Activated T-cell treated with anti-CD3 and anti-CD28 coated beads, Interleukin-2, amount 50 U/mL, for 4 hours (primary cell): ENCODE data around the gene WIZ. TPM values are rescaled to one million over a fixed set of nuclear protein-coding genes. Genes with fewer than 3 reads are reported as not detected.

ENCODE experiments used
- ATAC-seq, 2 donors: fragments of 200-7000 bp; cut with Tn5 transposase; one replicate each; pipeline ENCODE4 v1.10.0; 2021
- DNase-seq: peaks from one replicate; pipeline ENCODE4 v3.0.0-alpha.2; 2020
- H3K27me3 Mint-ChIP-seq: one replicate; pipeline ENCODE4 v1.8.0; 2021; ENCODE audit warnings: low read depth, mixed read lengths
- H3K36me3 Mint-ChIP-seq: one replicate; pipeline ENCODE4 v1.8.0; 2022; ENCODE audit warnings: mixed read lengths; ENCODE audit not compliant: insufficient read depth
- H3K4me1 Mint-ChIP-seq: one replicate; pipeline ENCODE4 v1.8.0; 2021; ENCODE audit warnings: low read depth, mixed read lengths
- H3K4me3 Mint-ChIP-seq: one replicate; pipeline ENCODE4 v1.8.0; 2021; ENCODE audit warnings: mild to moderate bottlenecking, moderate library complexity, mixed read lengths
- H3K9me3 Mint-ChIP-seq: one replicate; pipeline ENCODE4 v1.8.0; 2021; ENCODE audit warnings: mixed read lengths
- total RNA-seq, 3 donors: library from RNA; stranded (reverse); gene quantifications; one replicate each; pipeline ENCODE4 v1.2.1, GENCODE V29; 2021

Gene WIZ
- total RNA-seq, 3 donors from 2014 or later: 50.5 to 54.4 (median 53.8) TPM

- Mint-ChIP-seq H3K9me3 (no peaks in the 10 kb centered on the region), H3K27me3 (no peaks in the 10 kb centered on the region), H3K36me3 (no peaks in the 10 kb centered on the region), H3K4me1 (peaks cover 46% of the 10 kb centered on the region), H3K4me3 (peak within 1 kb of the TSS; percentile 99)
- DNase-seq: peak; percentile 97
- ATAC-seq: peak; percentile 89 to 90
Measured at GRCh38 chr19:15379083-15379998, 70.4 kb downstream of the WIZ start, which contains the start of gene AKAP8. AKAP8 (minus strand) TSS chr19:15379787; CDS start chr19:15379731, 56 bp downstream.

- peaks cover 46% of the 10 kb centered on the region for H3K4me1 Mint-ChIP-seq
- H3K36me3 Mint-ChIP-seq: no peaks in the 10 kb centered on the region
- DNase-seq (peak; percentile 36), ATAC-seq (peak; percentile 11 to 12)
- no peaks in the 10 kb centered on the region for H3K9me3 Mint-ChIP-seq
- H3K27me3 Mint-ChIP-seq: no peaks in the 10 kb centered on the region
- peak overlapping the region; percentile 99 for H3K4me3 Mint-ChIP-seq
Measured at GRCh38 chr19:15378534-15379082, 71.1 kb downstream of the WIZ start.

- peaks cover 17% of the 10 kb centered on the region for H3K36me3 Mint-ChIP-seq
Measured at GRCh38 chr19:15374796-15375440, 74.8 kb downstream of the WIZ start.

GRCh38 chr19:15374105-15374651 lies 75.6 kb downstream of the WIZ start:
- H3K27me3 Mint-ChIP-seq: no peaks in the 10 kb centered on the region
- no peak overlapping the region for H3K4me3 Mint-ChIP-seq
- H3K9me3 Mint-ChIP-seq: no peaks in the 10 kb centered on the region
- DNase-seq: no peak
- H3K4me1 Mint-ChIP-seq: peaks cover 32% of the 10 kb centered on the region
- ATAC-seq: no peak
- peaks cover 17% of the 10 kb centered on the region for H3K36me3 Mint-ChIP-seq

More at GRCh38 chr19:15374796-15375440, 74.8 kb downstream of the WIZ start:
- H3K27me3 Mint-ChIP-seq: no peaks in the 10 kb centered on the region
- no peak overlapping the region for H3K4me3 Mint-ChIP-seq
- ATAC-seq (no peak), DNase-seq (no peak)
- H3K4me1 Mint-ChIP-seq: peaks cover 32% of the 10 kb centered on the region
- H3K9me3 Mint-ChIP-seq: no peaks in the 10 kb centered on the region

GRCh38 chr19:15373644-15374043 lies 76.1 kb downstream of the WIZ start:
- Mint-ChIP-seq H3K27me3 (no peaks in the 10 kb centered on the region), H3K9me3 (no peaks in the 10 kb centered on the region), H3K4me3 (no peak overlapping the region), H3K4me1 (peaks cover 32% of the 10 kb centered on the region), H3K36me3 (peaks cover 19% of the 10 kb centered on the region)
- ATAC-seq (no peak), DNase-seq (no peak)

GRCh38 chr19:15372891-15373301 lies 76.9 kb downstream of the WIZ start:
- Mint-ChIP-seq H3K4me3 (no peak overlapping the region), H3K36me3 (peaks cover 21% of the 10 kb centered on the region), H3K27me3 (no peaks in the 10 kb centered on the region), H3K9me3 (no peaks in the 10 kb centered on the region), H3K4me1 (peaks cover 26% of the 10 kb centered on the region)
- DNase-seq (no peak), ATAC-seq (no peak)

- no peak for DNase-seq
- no peaks in the 10 kb centered on the region for H3K27me3 Mint-ChIP-seq
- peaks cover 23% of the 10 kb centered on the region for H3K36me3 Mint-ChIP-seq
- ATAC-seq: peak in 1 of 2 donors; percentile 22
- no peaks in the 10 kb centered on the region for H3K9me3 Mint-ChIP-seq
- no peak overlapping the region for H3K4me3 Mint-ChIP-seq
- H3K4me1 Mint-ChIP-seq: peaks cover 22% of the 10 kb centered on the region
Measured at GRCh38 chr19:15372470-15372869, 77.3 kb downstream of the WIZ start.

GRCh38 chr19:15371786-15372380 lies 77.9 kb downstream of the WIZ start:
- peaks cover 23% of the 10 kb centered on the region for H3K36me3 Mint-ChIP-seq
- peaks cover 16% of the 10 kb centered on the region for H3K4me1 Mint-ChIP-seq

GRCh38 chr19:15371119-15371518 lies 78.6 kb downstream of the WIZ start:
- no peak overlapping the region for H3K4me3 Mint-ChIP-seq
- no peak for DNase-seq
- H3K36me3 Mint-ChIP-seq: peaks cover 23% of the 10 kb centered on the region
- H3K9me3 Mint-ChIP-seq: no peaks in the 10 kb centered on the region
- ATAC-seq: no peak
- peaks cover 12% of the 10 kb centered on the region for H3K4me1 Mint-ChIP-seq
- no peaks in the 10 kb centered on the region for H3K27me3 Mint-ChIP-seq

More at GRCh38 chr19:15371786-15372380, 77.9 kb downstream of the WIZ start:
- DNase-seq (no peak), ATAC-seq (no peak)
- H3K4me3 Mint-ChIP-seq: no peak overlapping the region
- no peaks in the 10 kb centered on the region for H3K27me3 Mint-ChIP-seq
- H3K9me3 Mint-ChIP-seq: no peaks in the 10 kb centered on the region

Other genes with a start within 250 kb of the WIZ start
- gene NOTCH3, start 249.0 kb downstream of the WIZ start, total RNA-seq: under 1 TPM; 0.16 to 0.27 (median 0.18) TPM
- gene EPHX3, start 217.5 kb downstream of the WIZ start, total RNA-seq: under 1 TPM in 1 of 3 donors, not detected in 2; 0.29 TPM
- gene BRD4, start 117.4 kb downstream of the WIZ start, total RNA-seq: 100 to 1,000 TPM; 102 to 113 (median 112) TPM
- gene AKAP8, start 70.2 kb downstream of the WIZ start, total RNA-seq: 10 to 100 TPM; 83.0 to 88.8 (median 88.0) TPM
- gene AKAP8L, start 31.0 kb downstream of the WIZ start, total RNA-seq: 10 to 100 TPM; 65.3 to 67.6 (median 65.5) TPM
- 100 to 1,000 TPM in 2 of 3 donors, 10 to 100 TPM in 1; 91.0 to 112 (median 106) TPM for gene RASAL3, start 14.6 kb upstream of the WIZ start, total RNA-seq
- gene PGLYRP2, start 29.5 kb upstream of the WIZ start, total RNA-seq: under 1 TPM in 1 of 3 donors, not detected in 2; 0.08 TPM
- under 1 TPM; 0.57 to 0.82 (median 0.78) TPM for gene CYP4F22, start 58.6 kb upstream of the WIZ start, total RNA-seq
- not detected for gene CYP4F8, start 165.3 kb upstream of the WIZ start, total RNA-seq
- under 1 TPM in 2 of 3 donors, not detected in 1; 0.08 to 0.18 TPM for gene CYP4F3, start 190.9 kb upstream of the WIZ start, total RNA-seq
- not detected for gene CYP4F12, start 223.1 kb upstream of the WIZ start, total RNA-seq